Activated naive CD8-positive, alpha-beta T cell treated with anti-CD3 and anti-CD28 coated beads, Interleukin-2, amount 50 U/mL, for 24 hours (primary cell): Measurements from ENCODE around the gene SLC5A9.
"Not testable (repeated sequence)": the region's sequence is repeated elsewhere in the genome, so short reads cannot be mapped to it uniquely, and the experiment has no call there.

Experiments
- ATAC-seq: fragments of 150-1000 bp; cut with Tn5 transposase; one replicate; pipeline ENCODE4 v1.10.0; 2021
- DNase-seq: peaks from one replicate; pipeline ENCODE4 v3.0.0; 2021
- H3K27ac Mint-ChIP-seq: one replicate; pipeline ENCODE4 v1.8.0; 2021; ENCODE audit warnings: mild to moderate bottlenecking, mixed read lengths
- H3K27me3 Mint-ChIP-seq: one replicate; pipeline ENCODE4 v1.8.0; 2021; ENCODE audit warnings: mixed read lengths
- H3K36me3 Mint-ChIP-seq: one replicate; pipeline ENCODE4 v1.8.0; 2021; ENCODE audit warnings: low read depth, mixed read lengths
- H3K4me1 Mint-ChIP-seq: one replicate; pipeline ENCODE4 v1.8.0; 2021; ENCODE audit warnings: mixed read lengths
- H3K4me3 Mint-ChIP-seq: one replicate; pipeline ENCODE4 v1.8.0; 2021; ENCODE audit warnings: mild to moderate bottlenecking, moderate library complexity, mixed read lengths
- H3K9me3 Mint-ChIP-seq: one replicate; pipeline ENCODE4 v1.8.0; 2021; ENCODE audit warnings: mixed read lengths

SLC5A9 gene

GRCh38 chr1:48203287-48203900, 19.1 kb upstream of the SLC5A9 start:
- Mint-ChIP-seq H3K4me1 (peaks cover 14% of the 10 kb centered on the region), H3K27ac (no peak overlapping the region), H3K4me3 (no peak overlapping the region), H3K9me3 (no peaks in the 10 kb centered on the region), H3K27me3 (peaks cover 14% of the 10 kb centered on the region), H3K36me3 (no peaks in the 10 kb centered on the region)
- no peak for DNase-seq
- no peak for ATAC-seq

- Mint-ChIP-seq H3K9me3 (no peaks in the 10 kb centered on the region), H3K27ac (no peak overlapping the region), H3K36me3 (no peaks in the 10 kb centered on the region), H3K27me3 (peaks cover 14% of the 10 kb centered on the region), H3K4me3 (no peak overlapping the region), H3K4me1 (peaks cover 14% of the 10 kb centered on the region)
- DNase-seq (peak; percentile 14), ATAC-seq (no peak)
These were observed 17.0 kb upstream of the SLC5A9 start for GRCh38 chr1:48205522-48205921.

- Mint-ChIP-seq H3K27me3 (peaks cover 9% of the 10 kb centered on the region), H3K4me3 (no peak overlapping the region), H3K36me3 (no peaks in the 10 kb centered on the region), H3K4me1 (peaks cover 11% of the 10 kb centered on the region), H3K27ac (no peak overlapping the region), H3K9me3 (no peaks in the 10 kb centered on the region)
- DNase-seq = no peak
- ATAC-seq = no peak
These were observed 16.1 kb upstream of the SLC5A9 start for GRCh38 chr1:48206371-48206770.

- Mint-ChIP-seq H3K9me3 (no peaks in the 10 kb centered on the region), H3K27ac (no peak overlapping the region)
- no peak for ATAC-seq
These were observed 15.4 kb upstream of the SLC5A9 start for GRCh38 chr1:48207131-48207530.

GRCh38 chr1:48207536-48208075, 14.9 kb upstream of the SLC5A9 start:
- Mint-ChIP-seq H3K4me1 (peaks cover 3% of the 10 kb centered on the region), H3K36me3 (no peaks in the 10 kb centered on the region), H3K27me3 (peaks cover 5% of the 10 kb centered on the region), H3K9me3 (no peaks in the 10 kb centered on the region), H3K4me3 (no peak overlapping the region), H3K27ac (no peak overlapping the region)
- no peak for DNase-seq
- no peak for ATAC-seq

More at GRCh38 chr1:48207131-48207530, 15.4 kb upstream of the SLC5A9 start:
- Mint-ChIP-seq H3K4me3 (no peak overlapping the region), H3K36me3 (no peaks in the 10 kb centered on the region), H3K27me3 (peaks cover 8% of the 10 kb centered on the region), H3K4me1 (peaks cover 7% of the 10 kb centered on the region)
- no peak for DNase-seq

- no peaks in the 10 kb centered on the region for H3K36me3 Mint-ChIP-seq
- H3K4me3 Mint-ChIP-seq = no peak overlapping the region
- no peaks in the 10 kb centered on the region for H3K9me3 Mint-ChIP-seq
- ATAC-seq = no peak
- peaks cover under 1% of the 10 kb centered on the region for H3K4me1 Mint-ChIP-seq
- no peak overlapping the region for H3K27ac Mint-ChIP-seq
- peaks cover 3% of the 10 kb centered on the region for H3K27me3 Mint-ChIP-seq
- DNase-seq = no peak
These were observed 14.3 kb upstream of the SLC5A9 start for GRCh38 chr1:48208251-48208650.

- H3K27ac Mint-ChIP-seq = no peak overlapping the region
- H3K36me3 Mint-ChIP-seq = no peaks in the 10 kb centered on the region
- peaks cover 3% of the 10 kb centered on the region for H3K27me3 Mint-ChIP-seq
- DNase-seq = no peak
- H3K9me3 Mint-ChIP-seq = no peaks in the 10 kb centered on the region
- H3K4me3 Mint-ChIP-seq = no peak overlapping the region
- no peak for ATAC-seq
- H3K4me1 Mint-ChIP-seq = no peaks in the 10 kb centered on the region
These were observed 13.9 kb upstream of the SLC5A9 start for GRCh38 chr1:48208652-48209051.

GRCh38 chr1:48213462-48213861, 9.1 kb upstream of the SLC5A9 start:
- not testable (repeated sequence) for DNase-seq, H3K4me1 Mint-ChIP-seq, ATAC-seq, H3K27me3 Mint-ChIP-seq, H3K36me3 Mint-ChIP-seq, H3K4me3 Mint-ChIP-seq, H3K27ac Mint-ChIP-seq, H3K9me3 Mint-ChIP-seq

- H3K4me3 Mint-ChIP-seq, H3K27ac Mint-ChIP-seq, H3K27me3 Mint-ChIP-seq, H3K4me1 Mint-ChIP-seq, H3K9me3 Mint-ChIP-seq, ATAC-seq, H3K36me3 Mint-ChIP-seq, DNase-seq: not testable (repeated sequence)
These were observed 8.2 kb upstream of the SLC5A9 start for GRCh38 chr1:48214366-48214765.

GRCh38 chr1:48214820-48215219, 7.7 kb upstream of the SLC5A9 start:
- DNase-seq = no peak
- Mint-ChIP-seq H3K9me3 (no peaks in the 10 kb centered on the region), H3K27ac (no peak overlapping the region), H3K36me3 (no peaks in the 10 kb centered on the region), H3K27me3 (no peaks in the 10 kb centered on the region), H3K4me3 (no peak overlapping the region), H3K4me1 (no peaks in the 10 kb centered on the region)
- no peak for ATAC-seq

- Mint-ChIP-seq H3K4me1 (no peaks in the 10 kb centered on the region), H3K4me3 (no peak overlapping the region), H3K9me3 (no peaks in the 10 kb centered on the region), H3K27me3 (no peaks in the 10 kb centered on the region), H3K36me3 (no peaks in the 10 kb centered on the region), H3K27ac (no peak overlapping the region)
- ATAC-seq = peak; percentile 46
- DNase-seq = no peak
These were observed 7.3 kb upstream of the SLC5A9 start for GRCh38 chr1:48215222-48215621.

GRCh38 chr1:48215889-48216288, 6.6 kb upstream of the SLC5A9 start:
- no peak for ATAC-seq

GRCh38 chr1:48216313-48216712, 6.2 kb upstream of the SLC5A9 start:
- DNase-seq (no peak), ATAC-seq (no peak)
- Mint-ChIP-seq H3K9me3 (no peaks in the 10 kb centered on the region), H3K36me3 (no peaks in the 10 kb centered on the region), H3K4me1 (no peaks in the 10 kb centered on the region), H3K4me3 (no peak overlapping the region), H3K27me3 (no peaks in the 10 kb centered on the region), H3K27ac (no peak overlapping the region)

More at GRCh38 chr1:48215889-48216288, 6.6 kb upstream of the SLC5A9 start:
- Mint-ChIP-seq H3K4me3 (no peak overlapping the region), H3K9me3 (no peaks in the 10 kb centered on the region), H3K27ac (no peak overlapping the region), H3K36me3 (no peaks in the 10 kb centered on the region), H3K4me1 (no peaks in the 10 kb centered on the region), H3K27me3 (no peaks in the 10 kb centered on the region)
- DNase-seq = no peak

GRCh38 chr1:48216941-48217340, 5.6 kb upstream of the SLC5A9 start:
- no peaks in the 10 kb centered on the region for H3K9me3 Mint-ChIP-seq
- no peak for DNase-seq
- H3K4me3 Mint-ChIP-seq = no peak overlapping the region
- no peak for ATAC-seq
- no peaks in the 10 kb centered on the region for H3K27me3 Mint-ChIP-seq
- no peaks in the 10 kb centered on the region for H3K36me3 Mint-ChIP-seq
- no peak overlapping the region for H3K27ac Mint-ChIP-seq
- H3K4me1 Mint-ChIP-seq = no peaks in the 10 kb centered on the region

- no peaks in the 10 kb centered on the region for H3K36me3 Mint-ChIP-seq
- no peak for ATAC-seq
- DNase-seq = no peak
- no peaks in the 10 kb centered on the region for H3K4me1 Mint-ChIP-seq
- no peak overlapping the region for H3K4me3 Mint-ChIP-seq
- H3K27me3 Mint-ChIP-seq = no peaks in the 10 kb centered on the region
- H3K9me3 Mint-ChIP-seq = no peaks in the 10 kb centered on the region
- no peak overlapping the region for H3K27ac Mint-ChIP-seq
These were observed 4.7 kb upstream of the SLC5A9 start for GRCh38 chr1:48217856-48218255.

GRCh38 chr1:48219803-48220202, 2.7 kb upstream of the SLC5A9 start:
- Mint-ChIP-seq H3K27me3 (no peaks in the 10 kb centered on the region), H3K36me3 (no peaks in the 10 kb centered on the region), H3K4me3 (no peak overlapping the region), H3K27ac (no peak overlapping the region), H3K9me3 (no peaks in the 10 kb centered on the region), H3K4me1 (no peaks in the 10 kb centered on the region)
- ATAC-seq (no peak), DNase-seq (no peak)
